ENCODE data around the gene CD70. TPM values are rescaled to one million over a fixed set of nuclear protein-coding genes. Genes with fewer than 3 reads are reported as not detected.

Gene CD70
- total RNA-seq, 1 experiment from 2014 or later = 1.2 TPM

- no peak for DNase-seq
- Histone ChIP-seq H3K27ac (ENCODE audit: insufficient read length, low read depth, low read length) (no peak overlapping the region), H2BK20ac (ENCODE audit: low read depth, low read length, poor library complexity, severe bottlenecking) (no peak overlapping the region), H2BK15ac (ENCODE audit: low read depth, low read length) (no peak overlapping the region), H2BK120ac (ENCODE audit: low read depth, low read length, poor library complexity, severe bottlenecking) (no peak overlapping the region), H4K8ac (replicated peaks; ENCODE audit: insufficient read length, low read depth, low read length) (no peak overlapping the region), H3K4me1 (ENCODE audit: insufficient read depth, low read length) (no peaks in the 10 kb centered on the region), H3K4me2 (ENCODE audit: insufficient read depth, insufficient read length, low read length) (no peak overlapping the region), H3K23ac (ENCODE audit: insufficient read length, low read depth, low read length) (no peak overlapping the region), H3T11ph (ENCODE audit: low read length) (no peak overlapping the region), H3K4ac (ENCODE audit: low read depth, low read length) (no peak overlapping the region), H2BK5ac (ENCODE audit: insufficient read length, low read length) (no peak overlapping the region), H3K27me3 (ENCODE audit: insufficient read depth, low read length) (no peaks in the 10 kb centered on the region), H3K9me3 (ENCODE audit: control insufficient read depth, low read depth, low read length) (no peaks in the 10 kb centered on the region), H2AK5ac (ENCODE audit: insufficient read length, low read length) (no peak overlapping the region), H3K79me1 (ENCODE audit: insufficient read depth, low read depth, low read length, poor library complexity, severe bottlenecking) (no peaks in the 10 kb centered on the region), H4K91ac (ENCODE audit: insufficient read length, low read depth, low read length) (no peak overlapping the region), H2AFZ (ENCODE audit: low read length) (peak overlapping the region; percentile 49), H3K56ac (ENCODE audit: insufficient read length, low read depth, low read length) (no peak overlapping the region), H3K14ac (ENCODE audit: insufficient read depth, low read length) (no peak overlapping the region), H4K20me1 (ENCODE audit: control insufficient read depth, insufficient read depth, insufficient read length) (no peaks in the 10 kb centered on the region), H2BK12ac (ENCODE audit: insufficient read length, low read depth, low read length) (no peak overlapping the region), H3K18ac (ENCODE audit: insufficient read length, low read depth, low read length) (no peak overlapping the region), H3K23me2 (ENCODE audit: insufficient read length, low read depth, low read length, poor library complexity, severe bottlenecking) (no peaks in the 10 kb centered on the region), H4K5ac (ENCODE audit: insufficient read length, low read depth, low read length) (no peak overlapping the region), H3K9ac (ENCODE audit: extremely low read depth, insufficient read length, low read length) (no peak overlapping the region), H3K79me2 (ENCODE audit: insufficient read depth, low read length) (no peaks in the 10 kb centered on the region)
- H3K4me1 Mint-ChIP-seq = peaks cover 9% of the 10 kb centered on the region in 2 experiments
- H3K4me3 Mint-ChIP-seq = no peak overlapping the region
- H3K27me3 Mint-ChIP-seq (ENCODE audit: low read depth) = peaks cover 2% of the 10 kb centered on the region; the same call in 1 of the 2 replicates
- H3K27ac Mint-ChIP-seq = no peak overlapping the region
- no peak for TF ChIP-seq CTCF (conservative IDR thresholded peaks at IDR 0.05)
- 100% methylated on average over 1 of the region's 11 CpGs for WGBS (ENCODE audit: extremely low coverage, insufficient read length, low lambda C conversion rate)
- H3K9me3 Mint-ChIP-seq = peaks cover 0 to 15% of the 10 kb centered on the region in 2 experiments; a peak in 1 of 5 replicates
- no peaks in the 10 kb centered on the region for H3K36me3 Mint-ChIP-seq (ENCODE audit: insufficient read depth in 1 of 3, low read depth in 3 of 3)
These were observed 34.3 kb downstream of the CD70 start for GRCh38 chr19:6556480-6557195.
